ENCODE measurements around the gene OR5M10. TPM values are rescaled to one million over a fixed set of nuclear protein-coding genes. Genes with fewer than 3 reads are reported as not detected.
"Not testable (repeated sequence)": the region's sequence is repeated elsewhere in the genome, so short reads cannot be mapped to it uniquely, and the experiment has no call there.

OR5M10 gene
- total RNA-seq, result not detected
- long read RNA-seq, result 0 reads

- DNase-seq (ENCODE audit: low spot score), result no peak
Measured at GRCh38 chr11:56577621-56578020, at the start of gene OR5M10. Gene OR5M10, minus strand, starts transcription at chr11:56577721. Its CDS starts 0 bp downstream, at chr11:56577721.

- no peak for DNase-seq (ENCODE audit: low spot score)
Measured at GRCh38 chr11:56625946-56626345, 48.4 kb upstream of the OR5M10 start.

- no peak for DNase-seq (ENCODE audit: low spot score)
Measured at GRCh38 chr11:56624661-56625110, 47.2 kb upstream of the OR5M10 start.

- no peak for DNase-seq (ENCODE audit: low spot score)
Measured at GRCh38 chr11:56611174-56611573, 33.7 kb upstream of the OR5M10 start.

- not testable (repeated sequence) for DNase-seq (ENCODE audit: low spot score)
Measured at GRCh38 chr11:56592088-56592717, 14.7 kb upstream of the OR5M10 start.

- DNase-seq (ENCODE audit: low spot score), result no peak
Measured at GRCh38 chr11:56558574-56558973, 18.9 kb downstream of the OR5M10 start.

GRCh38 chr11:56554691-56555090, 22.8 kb downstream of the OR5M10 start:
- not testable (repeated sequence) for DNase-seq (ENCODE audit: low spot score)

- DNase-seq (ENCODE audit: low spot score), result no peak
Measured at GRCh38 chr11:56545531-56545930, 32.0 kb downstream of the OR5M10 start.

- no peak for DNase-seq (ENCODE audit: low spot score)
Measured at GRCh38 chr11:56543739-56544138, 33.8 kb downstream of the OR5M10 start.

- DNase-seq (ENCODE audit: low spot score), result no peak
Measured at GRCh38 chr11:56543157-56543556, 34.4 kb downstream of the OR5M10 start, which contains the start of gene OR5M11. Gene OR5M11, minus strand, starts transcription at chr11:56543257. Its CDS starts 0 bp downstream, at chr11:56543257.

GRCh38 chr11:56533054-56533740, 44.3 kb downstream of the OR5M10 start:
- DNase-seq (ENCODE audit: low spot score), result no peak

GRCh38 chr11:56531856-56532255, 45.7 kb downstream of the OR5M10 start:
- DNase-seq (ENCODE audit: low spot score), result no peak

Other genes starting within 250 kb of the OR5M10 start
- not detected for gene OR8K1, start 231.7 kb downstream of the OR5M10 start, total RNA-seq
- gene OR8J1, start 223.4 kb downstream of the OR5M10 start, total RNA-seq, result not detected
- not detected for gene OR8U1, start 202.1 kb downstream of the OR5M10 start, total RNA-seq
- not detected for gene OR5AL1, start 165.0 kb downstream of the OR5M10 start, total RNA-seq
- not detected for gene OR5M3, start 104.4 kb downstream of the OR5M10 start, total RNA-seq
- not detected for gene OR5M8, start 86.4 kb downstream of the OR5M10 start, total RNA-seq
- not detected for gene OR5M11, start 34.5 kb downstream of the OR5M10 start, total RNA-seq
- not detected for gene OR5M1, start 37.2 kb upstream of the OR5M10 start, total RNA-seq
- gene OR5AP2, start 64.7 kb upstream of the OR5M10 start, total RNA-seq, result not detected
- gene OR5AR1, start 86.0 kb upstream of the OR5M10 start, total RNA-seq, result not detected
- not detected for gene OR9G1, start 121.4 kb upstream of the OR5M10 start, total RNA-seq
- not detected for gene OR9G4, start 171.0 kb upstream of the OR5M10 start, total RNA-seq